Epithelial cell of esophagus (primary cell): ENCODE results near the gene MBTPS1.
A peak's percentile ranks its signal among the peaks of the same experiment; 100 is the strongest.

ENCODE experiments used
- DNase-seq: peaks from one replicate; pipeline ENCODE4 v3.0.0; 2010; ENCODE audit warnings: low read depth
- H3K4me3 ChIP-seq: 2 replicates; pipeline ENCODE4 v1.5.1; 2011; ENCODE audit warnings: mild to moderate bottlenecking, low read length, control low read depth
- CTCF ChIP-seq: IDR thresholded peaks from 2 replicates; pipeline ENCODE4 v1.5.1; 2011; ENCODE audit warnings: low read depth, mild to moderate bottlenecking, low read length, control low read depth, inconsistent platforms; ENCODE audit not compliant: insufficient read depth; ENCODE audit errors: missing control alignments

Gene MBTPS1

GRCh38 chr16:84155771-84156170 is 39.0 kb upstream of the MBTPS1 start:
- no peak for TF ChIP-seq CTCF
- no peak for DNase-seq
- no peak overlapping the region for H3K4me3 ChIP-seq

GRCh38 chr16:84155226-84155625 is 38.5 kb upstream of the MBTPS1 start:
- TF ChIP-seq CTCF, result no peak
- no peak for DNase-seq
- no peak overlapping the region for H3K4me3 ChIP-seq

- no peak for TF ChIP-seq CTCF
- no peak for DNase-seq
- no peak overlapping the region for H3K4me3 ChIP-seq
Observed at GRCh38 chr16:84153660-84154214, 37.0 kb upstream of the MBTPS1 start.

GRCh38 chr16:84150926-84151325 is 34.2 kb upstream of the MBTPS1 start:
- no peak for TF ChIP-seq CTCF
- no peak for DNase-seq
- H3K4me3 ChIP-seq, result no peak overlapping the region

- H3K4me3 ChIP-seq, result peak within 1 kb of the TSS; percentile 73
Observed at GRCh38 chr16:84144859-84145639, 28.3 kb upstream of the MBTPS1 start, which contains the start of the genes DNAAF1 and HSDL1. DNAAF1 (plus strand) TSS chr16:84145308; CDS start chr16:84145441, 133 bp downstream. HSDL1 (minus strand) TSS chr16:84145177; CDS start chr16:84131321, 13,856 bp downstream.

GRCh38 chr16:84144209-84144858 is 27.6 kb upstream of the MBTPS1 start:
- peak overlapping the region; percentile 73 for H3K4me3 ChIP-seq
- DNase-seq, result peak; percentile 28

More at GRCh38 chr16:84144859-84145639, 28.3 kb upstream of the MBTPS1 start, which contains the start of the genes DNAAF1 and HSDL1:
- peak; percentile 85 for DNase-seq
- TF ChIP-seq CTCF, result peak; percentile 13

More at GRCh38 chr16:84144209-84144858, 27.6 kb upstream of the MBTPS1 start:
- TF ChIP-seq CTCF, result no peak
